Measurements from ENCODE around the gene RREB1.

Gene RREB1

DNA sequence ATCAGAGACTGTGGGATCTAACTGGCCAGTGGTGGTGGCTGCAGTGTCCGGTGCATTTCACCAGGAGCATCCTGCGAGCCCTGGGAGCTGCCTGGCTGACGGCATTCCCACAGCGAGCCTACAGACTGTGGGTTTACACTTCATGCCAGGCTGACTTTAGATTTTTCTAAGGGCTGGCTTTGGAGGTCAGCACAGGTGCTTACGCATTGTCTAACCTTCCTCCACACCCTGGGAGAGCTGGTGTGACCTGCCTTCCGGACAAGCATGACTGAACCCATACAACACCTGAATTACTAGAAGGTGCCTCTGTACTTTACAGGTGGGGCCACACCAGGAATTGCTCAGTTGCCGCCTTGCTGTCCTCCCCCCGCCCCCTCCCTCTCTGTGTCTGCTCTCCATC, 96.2 kb downstream of the RREB1 start:
- no peak for DNase-seq (ENCODE audit: low read depth, low spot score)
- H3K36me3 ChIP-seq (ENCODE audit: control insufficient read depth, insufficient read depth, low read length): no peaks in the 10 kb centered on the region
- WGBS (ENCODE audit: insufficient coverage, insufficient read length): no CpG with 5 or more reads among the region's 8 CpGs

GRCh38 chr6:7204726-7205125, 97.0 kb downstream of the RREB1 start:
- Histone ChIP-seq H3K9me3 (ENCODE audit: control insufficient read depth, insufficient read depth, low read length) (no peaks in the 10 kb centered on the region), H3K27me3 (ENCODE audit: control insufficient read depth, insufficient read depth, low read length) (no peaks in the 10 kb centered on the region), H3K4me3 (ENCODE audit: low read length) (no peak overlapping the region), H3K36me3 (ENCODE audit: control insufficient read depth, insufficient read depth, low read length) (no peaks in the 10 kb centered on the region), H3K27ac (ENCODE audit: low read length) (no peak overlapping the region), H3K4me1 (ENCODE audit: control insufficient read depth, insufficient read depth, low read length) (no peaks in the 10 kb centered on the region)
- DNase-seq (ENCODE audit: low read depth, low spot score): no peak
- WGBS (ENCODE audit: insufficient coverage, insufficient read length): no CpG with 5 or more reads among the region's 3 CpGs

More for the DNA sequence above, 96.2 kb downstream of the RREB1 start:
- Histone ChIP-seq H3K27me3 (ENCODE audit: control insufficient read depth, insufficient read depth, low read length) (no peaks in the 10 kb centered on the region), H3K4me3 (ENCODE audit: low read length) (no peak overlapping the region), H3K9me3 (ENCODE audit: control insufficient read depth, insufficient read depth, low read length) (no peaks in the 10 kb centered on the region), H3K4me1 (ENCODE audit: control insufficient read depth, insufficient read depth, low read length) (no peaks in the 10 kb centered on the region), H3K27ac (ENCODE audit: low read length) (no peak overlapping the region)

GRCh38 chr6:7207720-7208119, 100.0 kb downstream of the RREB1 start:
- peaks cover 6% of the 10 kb centered on the region; the same call in 1 of the 2 replicates for H3K36me3 ChIP-seq (ENCODE audit: control insufficient read depth, insufficient read depth, low read length)
- no peak overlapping the region for H3K4me3 ChIP-seq (ENCODE audit: low read length)
- H3K27ac ChIP-seq (ENCODE audit: low read length): no peak overlapping the region
- DNase-seq (ENCODE audit: low read depth, low spot score): no peak
- H3K9me3 ChIP-seq (ENCODE audit: control insufficient read depth, insufficient read depth, low read length): no peaks in the 10 kb centered on the region
- no CpG with 5 or more reads among the region's 4 CpGs for WGBS (ENCODE audit: insufficient coverage, insufficient read length)
- H3K4me1 ChIP-seq (ENCODE audit: control insufficient read depth, insufficient read depth, low read length): no peaks in the 10 kb centered on the region
- H3K27me3 ChIP-seq (ENCODE audit: control insufficient read depth, insufficient read depth, low read length): no peaks in the 10 kb centered on the region

GRCh38 chr6:7213416-7213815, 105.7 kb downstream of the RREB1 start:
- no peak overlapping the region for H3K27ac ChIP-seq (ENCODE audit: low read length)
- H3K9me3 ChIP-seq (ENCODE audit: control insufficient read depth, insufficient read depth, low read length): no peaks in the 10 kb centered on the region
- H3K4me1 ChIP-seq (ENCODE audit: control insufficient read depth, insufficient read depth, low read length): no peaks in the 10 kb centered on the region
- no peak for DNase-seq (ENCODE audit: low read depth, low spot score)
- no peaks in the 10 kb centered on the region for H3K27me3 ChIP-seq (ENCODE audit: control insufficient read depth, insufficient read depth, low read length)
- peaks cover 6% of the 10 kb centered on the region; the same call in 1 of the 2 replicates for H3K36me3 ChIP-seq (ENCODE audit: control insufficient read depth, insufficient read depth, low read length)
- no peak overlapping the region for H3K4me3 ChIP-seq (ENCODE audit: low read length)
- WGBS (ENCODE audit: insufficient coverage, insufficient read length): no CpG with 5 or more reads among the region's 2 CpGs

DNA sequence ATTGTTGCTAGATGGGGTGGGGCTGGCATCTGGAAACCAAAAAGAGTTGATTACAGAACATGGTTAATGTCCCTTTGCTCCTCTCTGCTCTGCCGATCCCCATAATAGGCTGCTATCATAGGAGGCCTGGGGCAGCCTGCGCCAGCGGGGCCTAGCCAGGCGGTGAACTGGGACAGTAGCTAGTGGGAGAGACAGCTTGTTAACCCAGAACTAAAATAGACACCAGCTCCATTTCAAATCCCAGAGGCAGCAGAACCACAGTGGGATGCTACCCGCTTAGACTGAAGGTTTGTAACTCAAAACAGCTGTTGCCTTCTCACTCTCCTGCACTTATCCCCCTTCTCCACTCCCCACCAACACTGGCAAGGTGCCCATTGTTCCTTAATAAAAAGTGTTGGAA, 106.7 kb downstream of the RREB1 start:
- Histone ChIP-seq H3K27me3 (ENCODE audit: control insufficient read depth, insufficient read depth, low read length) (no peaks in the 10 kb centered on the region), H3K27ac (ENCODE audit: low read length) (no peak overlapping the region), H3K36me3 (ENCODE audit: control insufficient read depth, insufficient read depth, low read length) (peaks cover 6% of the 10 kb centered on the region; the same call in 1 of the 2 replicates), H3K9me3 (ENCODE audit: control insufficient read depth, insufficient read depth, low read length) (no peaks in the 10 kb centered on the region), H3K4me1 (ENCODE audit: control insufficient read depth, insufficient read depth, low read length) (no peaks in the 10 kb centered on the region), H3K4me3 (ENCODE audit: low read length) (no peak overlapping the region)
- no CpG with 5 or more reads among the region's 5 CpGs for WGBS (ENCODE audit: insufficient coverage, insufficient read length)
- DNase-seq (ENCODE audit: low read depth, low spot score): no peak

DNA sequence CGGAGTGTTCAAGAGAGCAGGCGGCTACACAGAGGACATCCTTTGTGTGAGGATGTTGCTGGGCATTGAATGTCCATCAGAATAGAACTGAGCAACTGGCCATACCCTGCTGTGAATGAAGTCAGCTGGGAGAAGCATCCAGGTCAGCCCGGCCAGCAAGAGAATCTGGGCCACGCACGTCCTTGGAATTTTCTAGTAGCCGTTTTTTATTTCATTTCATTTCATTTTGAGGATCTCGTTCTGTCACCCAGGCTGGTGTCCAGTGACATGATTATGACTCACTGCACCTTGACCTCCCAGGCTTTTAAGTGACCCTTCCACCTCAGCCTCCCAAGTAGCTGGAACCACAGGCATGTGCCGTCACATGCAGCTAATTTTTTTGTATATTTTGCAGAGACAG, 107.4 kb downstream of the RREB1 start:
- H3K4me1 ChIP-seq (ENCODE audit: control insufficient read depth, insufficient read depth, low read length): no peaks in the 10 kb centered on the region
- no peak overlapping the region for H3K4me3 ChIP-seq (ENCODE audit: low read length)
- H3K27me3 ChIP-seq (ENCODE audit: control insufficient read depth, insufficient read depth, low read length): no peaks in the 10 kb centered on the region
- H3K36me3 ChIP-seq (ENCODE audit: control insufficient read depth, insufficient read depth, low read length): peaks cover 6% of the 10 kb centered on the region; the same call in 1 of the 2 replicates
- H3K27ac ChIP-seq (ENCODE audit: low read length): no peak overlapping the region
- DNase-seq (ENCODE audit: low read depth, low spot score): no peak
- no peaks in the 10 kb centered on the region for H3K9me3 ChIP-seq (ENCODE audit: control insufficient read depth, insufficient read depth, low read length)
- WGBS (ENCODE audit: insufficient coverage, insufficient read length): no CpG with 5 or more reads among the region's 8 CpGs

GRCh38 chr6:7215798-7216231, 108.1 kb downstream of the RREB1 start:
- Histone ChIP-seq H3K4me3 (ENCODE audit: low read length) (no peak overlapping the region), H3K27me3 (ENCODE audit: control insufficient read depth, insufficient read depth, low read length) (no peaks in the 10 kb centered on the region), H3K9me3 (ENCODE audit: control insufficient read depth, insufficient read depth, low read length) (no peaks in the 10 kb centered on the region), H3K27ac (ENCODE audit: low read length) (no peak overlapping the region), H3K36me3 (ENCODE audit: control insufficient read depth, insufficient read depth, low read length) (peaks cover 6% of the 10 kb centered on the region; the same call in 1 of the 2 replicates), H3K4me1 (ENCODE audit: control insufficient read depth, insufficient read depth, low read length) (no peaks in the 10 kb centered on the region)
- WGBS (ENCODE audit: insufficient coverage, insufficient read length): no CpG with 5 or more reads among the region's 10 CpGs
- no peak for DNase-seq (ENCODE audit: low read depth, low spot score)

DNA sequence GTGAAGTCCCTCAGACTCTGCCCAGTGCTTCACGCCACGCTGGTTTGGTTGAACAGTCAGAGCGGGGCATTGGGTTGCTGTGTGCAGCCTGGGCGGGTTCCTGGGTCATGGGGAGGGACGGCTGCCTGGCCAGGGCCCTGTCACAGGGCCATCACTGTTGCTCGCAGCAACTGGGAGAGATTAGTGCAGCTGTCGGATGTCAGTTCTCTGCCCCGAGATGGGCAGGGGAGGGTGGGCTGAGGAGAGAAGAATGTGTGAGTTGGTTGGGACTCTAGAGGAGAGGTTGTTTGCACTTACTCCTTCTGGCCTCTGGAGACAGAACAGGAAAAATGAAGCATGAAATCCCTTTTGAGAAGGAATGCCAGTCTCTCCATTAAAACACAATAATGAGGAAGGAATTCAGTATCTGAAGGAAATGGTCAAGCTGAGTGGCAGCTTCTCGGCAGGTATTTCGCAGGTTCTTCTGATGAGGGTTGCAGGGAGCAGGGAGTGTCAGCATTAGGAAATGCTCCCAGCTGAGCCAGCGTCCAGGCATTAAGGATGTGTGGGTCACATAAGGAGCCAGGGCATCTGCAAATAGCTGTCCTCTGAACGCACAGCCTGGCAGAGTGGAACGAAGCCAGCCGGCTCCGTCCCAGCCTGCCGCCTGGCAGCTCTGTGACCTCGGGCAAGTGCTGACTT, 109.3 kb downstream of the RREB1 start:
- Histone ChIP-seq H3K4me3 (ENCODE audit: low read length) (no peak overlapping the region), H3K36me3 (ENCODE audit: control insufficient read depth, insufficient read depth, low read length) (no peaks in the 10 kb centered on the region), H3K27me3 (ENCODE audit: control insufficient read depth, insufficient read depth, low read length) (no peaks in the 10 kb centered on the region), H3K27ac (ENCODE audit: low read length) (no peak overlapping the region), H3K9me3 (ENCODE audit: control insufficient read depth, insufficient read depth, low read length) (no peaks in the 10 kb centered on the region), H3K4me1 (ENCODE audit: control insufficient read depth, insufficient read depth, low read length) (no peaks in the 10 kb centered on the region)
- no CpG with 5 or more reads among the region's 17 CpGs for WGBS (ENCODE audit: insufficient coverage, insufficient read length)
- no peak for DNase-seq (ENCODE audit: low read depth, low spot score)

- H3K4me1 ChIP-seq (ENCODE audit: control insufficient read depth, insufficient read depth, low read length): no peaks in the 10 kb centered on the region
- no peak for DNase-seq (ENCODE audit: low read depth, low spot score)
- no peak overlapping the region for H3K27ac ChIP-seq (ENCODE audit: low read length)
- WGBS (ENCODE audit: insufficient coverage, insufficient read length): no CpG with 5 or more reads among the region's 2 CpGs
- H3K27me3 ChIP-seq (ENCODE audit: control insufficient read depth, insufficient read depth, low read length): no peaks in the 10 kb centered on the region
- H3K9me3 ChIP-seq (ENCODE audit: control insufficient read depth, insufficient read depth, low read length): no peaks in the 10 kb centered on the region
- H3K36me3 ChIP-seq (ENCODE audit: control insufficient read depth, insufficient read depth, low read length): no peaks in the 10 kb centered on the region
- H3K4me3 ChIP-seq (ENCODE audit: low read length): no peak overlapping the region
Measured at GRCh38 chr6:7218406-7218988, 110.7 kb downstream of the RREB1 start.

DNA sequence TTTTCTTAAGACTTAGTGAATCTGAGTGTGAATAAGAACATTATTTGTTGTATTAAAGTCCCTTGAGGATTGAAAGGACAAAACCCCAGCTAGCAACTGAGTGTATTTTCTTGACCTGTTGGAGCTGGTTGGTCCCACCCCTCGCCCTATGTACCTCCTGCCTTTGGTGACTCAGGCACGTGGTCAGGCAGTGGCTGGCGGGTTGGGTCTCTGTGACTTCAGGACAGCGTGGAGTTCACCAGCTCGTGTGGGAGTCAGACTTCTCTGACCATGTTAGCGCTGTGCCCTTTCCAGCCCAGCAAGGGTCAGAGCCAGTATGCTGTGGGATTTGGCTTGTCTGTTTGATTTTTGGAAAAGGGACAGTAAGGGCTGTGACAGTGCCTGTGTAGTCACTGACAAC, 111.5 kb downstream of the RREB1 start:
- Histone ChIP-seq H3K27me3 (ENCODE audit: control insufficient read depth, insufficient read depth, low read length) (no peaks in the 10 kb centered on the region), H3K4me3 (ENCODE audit: low read length) (no peak overlapping the region), H3K27ac (ENCODE audit: low read length) (no peak overlapping the region), H3K9me3 (ENCODE audit: control insufficient read depth, insufficient read depth, low read length) (no peaks in the 10 kb centered on the region), H3K36me3 (ENCODE audit: control insufficient read depth, insufficient read depth, low read length) (no peaks in the 10 kb centered on the region), H3K4me1 (ENCODE audit: control insufficient read depth, insufficient read depth, low read length) (no peaks in the 10 kb centered on the region)
- no CpG with 5 or more reads among the region's 6 CpGs for WGBS (ENCODE audit: insufficient coverage, insufficient read length)
- no peak for DNase-seq (ENCODE audit: low read depth, low spot score)

- Histone ChIP-seq H3K4me3 (ENCODE audit: low read length) (no peak overlapping the region), H3K27me3 (ENCODE audit: control insufficient read depth, insufficient read depth, low read length) (no peaks in the 10 kb centered on the region), H3K36me3 (ENCODE audit: control insufficient read depth, insufficient read depth, low read length) (peaks cover 2% of the 10 kb centered on the region; the same call in 1 of the 2 replicates), H3K9me3 (ENCODE audit: control insufficient read depth, insufficient read depth, low read length) (no peaks in the 10 kb centered on the region), H3K27ac (ENCODE audit: low read length) (no peak overlapping the region), H3K4me1 (ENCODE audit: control insufficient read depth, insufficient read depth, low read length) (no peaks in the 10 kb centered on the region)
- WGBS (ENCODE audit: insufficient coverage, insufficient read length): no CpG with 5 or more reads among the region's 5 CpGs
- no peak for DNase-seq (ENCODE audit: low read depth, low spot score)
Measured at GRCh38 chr6:7222197-7222596, 114.4 kb downstream of the RREB1 start.
